Measurements from ENCODE around the gene DENND1B. TPM values are rescaled to one million over a fixed set of nuclear protein-coding genes. Genes with fewer than 3 reads are reported as not detected.
A peak's percentile ranks its signal among the peaks of the same experiment; 100 is the strongest.
"Not testable (repeated sequence)": the region's sequence is repeated elsewhere in the genome, so short reads cannot be mapped to it uniquely, and the experiment has no call there.

Gene DENND1B
- total RNA-seq, 1 donor from 2014 or later: 9.5 TPM

GRCh38 chr1:197783510-197783948 lies 8.2 kb upstream of the DENND1B start:
- ATAC-seq: no peak
- no peak for DNase-seq (ENCODE audit: low spot score)

DNA sequence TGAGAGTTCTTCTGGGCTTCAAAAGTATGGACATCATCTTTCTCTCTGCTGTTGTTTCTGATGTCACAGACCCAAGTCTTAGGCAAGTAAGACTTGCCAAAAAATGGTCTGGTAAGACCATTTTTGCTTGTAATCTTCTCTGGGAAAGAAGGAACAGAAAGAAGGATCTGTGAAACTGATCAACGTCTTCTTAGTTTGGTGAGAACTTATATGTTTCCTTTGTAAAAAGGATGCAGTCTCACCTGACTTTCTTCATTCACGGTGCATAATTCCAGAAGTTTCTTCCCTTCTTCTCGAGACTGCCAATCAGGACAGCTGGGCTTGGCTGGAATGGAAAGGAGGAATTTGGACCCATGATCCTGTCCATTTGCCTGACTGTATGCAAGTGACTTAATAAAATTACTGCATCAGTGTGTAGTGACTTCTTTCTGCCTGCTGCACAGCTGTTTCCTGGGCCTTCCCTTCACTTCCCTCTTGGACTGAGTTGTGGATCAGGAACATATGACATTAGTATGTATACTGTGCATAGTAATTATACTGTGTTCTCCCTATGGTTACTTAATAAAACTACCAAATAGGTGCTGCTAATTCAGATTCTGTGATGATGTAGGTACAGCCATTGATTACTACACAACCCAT lies 7.6 kb upstream of the DENND1B start:
- DNase-seq (ENCODE audit: low spot score): no peak
- no peak for ATAC-seq

GRCh38 chr1:197781968-197782721 lies 6.9 kb upstream of the DENND1B start:
- DNase-seq (ENCODE audit: low spot score) (no peak), ATAC-seq (no peak)

- ATAC-seq: no peak
- DNase-seq (ENCODE audit: low spot score): no peak
Measured at GRCh38 chr1:197779921-197780320, 4.6 kb upstream of the DENND1B start.

- DNase-seq (ENCODE audit: low spot score) (no peak), ATAC-seq (no peak)
Measured at GRCh38 chr1:197778366-197778945, 3.2 kb upstream of the DENND1B start.

DNA sequence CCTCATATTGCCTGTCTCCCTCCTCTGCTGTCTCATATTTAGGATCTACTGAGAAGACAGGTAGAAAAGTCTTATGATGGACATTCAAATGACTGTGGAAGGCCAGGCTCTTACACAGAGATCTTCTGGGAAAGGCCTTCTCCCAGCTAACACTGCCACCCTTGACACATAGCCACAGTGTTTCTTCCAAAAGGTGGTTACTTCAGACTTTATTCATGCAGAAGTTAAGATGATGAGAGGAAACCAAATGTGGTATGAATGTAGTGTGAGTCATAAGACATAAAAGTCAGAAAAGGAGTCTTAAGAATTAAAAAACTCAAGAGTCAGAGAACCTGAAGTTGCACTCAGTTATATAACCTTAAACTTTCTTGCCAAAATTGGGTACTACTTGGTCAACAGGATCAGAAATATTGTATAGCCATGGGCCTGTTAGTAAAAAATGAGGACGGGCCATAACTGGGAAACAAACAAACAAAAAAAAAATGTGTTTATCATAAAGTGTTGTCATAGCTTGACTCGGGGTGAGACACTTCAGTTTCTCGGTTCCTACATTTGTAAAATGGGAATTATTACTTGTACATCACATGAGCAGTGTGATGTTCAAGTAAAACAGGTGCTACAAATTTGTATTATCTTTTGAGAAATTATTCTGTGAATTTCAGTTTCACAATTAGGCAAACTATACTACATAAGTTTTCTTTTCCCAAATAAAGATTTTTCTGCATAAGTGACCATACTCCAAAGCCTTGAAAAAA lies 1.2 kb upstream of the DENND1B start:
- no peak for ATAC-seq

GRCh38 chr1:197774466-197775281 lies 606 bp downstream of the DENND1B start:
- ATAC-seq (peak; percentile 79), DNase-seq (ENCODE audit: low spot score) (peak; percentile 74)

More for the DNA sequence above, 1.2 kb upstream of the DENND1B start:
- no peak for DNase-seq (ENCODE audit: low spot score)

DNA sequence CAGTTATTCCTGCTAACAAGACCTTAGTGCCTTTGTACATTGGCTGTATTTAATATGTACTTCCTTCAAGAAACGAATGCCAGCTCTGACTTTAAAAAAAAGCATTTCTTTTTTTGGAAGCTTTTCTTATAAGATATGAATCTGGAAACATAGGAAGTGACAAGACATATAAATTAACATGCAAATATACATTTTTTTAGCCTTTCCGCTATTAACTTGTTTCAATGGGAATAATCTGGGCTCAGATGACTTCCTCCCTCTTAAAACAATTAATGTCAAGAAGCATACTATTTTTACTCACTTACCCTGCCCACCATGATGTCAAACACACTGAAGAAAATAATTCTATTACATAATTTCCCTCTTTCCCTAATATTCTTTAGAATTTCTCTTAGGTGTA lies 1.4 kb downstream of the DENND1B start:
- DNase-seq (ENCODE audit: low spot score): no peak

DNA sequence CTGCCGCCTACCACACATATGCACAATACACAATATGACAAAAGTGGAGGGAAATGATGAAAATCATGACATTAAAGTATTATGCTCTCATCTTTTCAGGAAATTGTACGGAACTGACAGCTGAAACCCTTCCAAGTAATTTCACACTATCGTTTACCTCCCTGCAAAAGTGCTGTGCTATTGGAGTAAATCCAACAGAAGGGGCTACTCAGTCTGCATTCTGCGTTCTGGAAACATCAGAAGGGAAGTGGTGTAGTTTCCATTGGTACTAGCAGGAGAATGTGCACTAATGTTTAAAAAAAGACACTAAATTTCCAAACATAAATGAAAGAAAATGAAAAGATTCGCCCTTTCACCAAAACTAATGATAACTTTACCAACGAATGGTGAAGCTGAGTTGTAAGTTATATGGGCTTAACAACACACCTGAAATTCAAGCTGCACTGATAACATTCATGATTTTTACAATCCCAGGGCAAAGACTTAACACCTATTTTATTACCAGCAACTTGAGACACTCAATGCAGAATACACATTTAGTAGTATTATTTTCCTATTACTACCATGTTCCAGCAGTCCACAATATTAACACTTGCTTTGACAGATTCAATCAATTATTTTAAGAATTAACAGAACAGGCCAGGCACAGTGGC lies 3.2 kb downstream of the DENND1B start:
- ATAC-seq: no peak
- no peak for DNase-seq (ENCODE audit: low spot score)

More for the DNA sequence above, 1.4 kb downstream of the DENND1B start:
- ATAC-seq: no peak

GRCh38 chr1:197771386-197771785 lies 3.9 kb downstream of the DENND1B start:
- DNase-seq (ENCODE audit: low spot score): no peak
- ATAC-seq: no peak

DNA sequence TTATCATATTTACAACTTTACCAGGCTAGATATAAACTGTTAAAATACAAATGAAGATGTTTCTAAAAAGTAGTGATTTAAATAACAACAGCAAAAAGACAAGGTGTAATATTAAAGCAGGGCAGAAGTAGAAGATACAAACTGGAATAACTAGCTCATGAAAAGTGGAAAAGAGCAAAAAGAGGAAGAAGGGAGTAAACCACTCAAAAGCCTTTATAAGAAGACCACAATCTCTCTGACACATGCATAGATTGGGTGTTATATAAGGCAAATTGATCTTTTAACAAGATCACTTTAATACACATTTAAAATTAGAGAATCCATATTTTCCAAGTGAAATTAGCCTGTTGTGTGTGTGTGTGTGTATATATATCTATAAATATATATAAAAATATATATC lies 5.0 kb downstream of the DENND1B start:
- ATAC-seq: no peak
- no peak for DNase-seq (ENCODE audit: low spot score)

- DNase-seq (ENCODE audit: low spot score) (no peak), ATAC-seq (no peak)
Measured at GRCh38 chr1:197769287-197769686, 6.0 kb downstream of the DENND1B start.

DNA sequence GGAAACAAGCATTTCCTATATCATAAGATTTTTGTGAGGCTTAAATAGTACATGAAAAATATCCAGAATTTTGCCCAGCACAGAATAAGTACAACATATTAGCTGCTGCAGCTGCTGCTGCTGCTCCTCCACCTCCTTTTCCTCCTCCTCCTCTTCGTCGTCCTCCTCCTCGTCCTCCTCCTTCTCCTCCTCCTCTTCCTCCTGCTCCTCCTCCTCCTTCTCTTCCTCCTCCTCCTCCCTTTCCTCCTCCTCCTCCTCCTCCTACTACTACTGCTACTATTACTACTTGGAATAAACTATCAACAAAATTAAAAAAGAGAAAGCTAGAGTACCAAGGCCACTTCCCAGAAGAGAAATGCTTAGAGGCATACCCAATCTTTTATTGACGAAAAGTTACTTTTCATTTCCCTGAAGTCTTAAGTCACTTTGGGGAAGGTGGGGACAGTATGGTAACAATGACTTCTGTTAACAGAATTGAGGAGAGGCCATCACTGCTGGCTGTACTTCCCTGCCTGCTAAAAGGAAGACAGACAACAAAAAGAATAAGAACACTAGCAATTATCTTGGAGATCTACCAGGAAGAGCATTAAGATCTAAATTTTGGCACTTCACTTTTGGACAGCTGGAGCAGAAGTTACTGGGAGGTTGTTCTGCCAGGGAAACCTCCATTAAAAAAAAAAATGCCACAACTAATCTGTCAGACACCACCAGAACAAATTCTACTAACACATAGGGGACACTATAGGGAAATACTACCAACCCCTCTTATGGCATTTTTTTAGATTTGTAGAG lies 7.1 kb downstream of the DENND1B start:
- ATAC-seq (no peak), DNase-seq (ENCODE audit: low spot score) (no peak)

DNA sequence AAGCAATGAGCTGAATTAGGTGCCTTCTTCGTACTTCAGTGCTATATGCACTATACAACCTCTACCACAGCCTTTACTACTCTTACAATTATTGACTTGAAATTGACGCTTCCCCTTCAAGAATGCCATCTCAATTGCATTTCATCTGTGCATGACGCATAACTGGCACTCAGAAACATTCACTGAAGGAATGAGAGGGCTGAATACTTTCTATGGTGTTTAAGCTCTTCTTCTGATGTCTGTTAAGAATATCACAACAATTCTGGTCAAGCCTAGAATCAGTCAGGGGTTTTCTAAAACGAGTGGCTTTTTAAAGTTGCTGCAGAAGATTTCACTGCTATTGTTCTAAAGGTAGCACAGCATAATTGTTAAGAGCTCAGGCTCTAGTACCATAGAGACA lies 11.5 kb downstream of the DENND1B start:
- DNase-seq (ENCODE audit: low spot score) (no peak), ATAC-seq (no peak)

- ATAC-seq (no peak), DNase-seq (ENCODE audit: low spot score) (no peak)
Measured at GRCh38 chr1:197763307-197763706, 12.0 kb downstream of the DENND1B start.

GRCh38 chr1:197761654-197762053 lies 13.6 kb downstream of the DENND1B start:
- ATAC-seq (no peak), DNase-seq (ENCODE audit: low spot score) (no peak)

GRCh38 chr1:197755553-197755952 lies 19.7 kb downstream of the DENND1B start:
- DNase-seq (ENCODE audit: low spot score); ATAC-seq: not testable (repeated sequence)

DNA sequence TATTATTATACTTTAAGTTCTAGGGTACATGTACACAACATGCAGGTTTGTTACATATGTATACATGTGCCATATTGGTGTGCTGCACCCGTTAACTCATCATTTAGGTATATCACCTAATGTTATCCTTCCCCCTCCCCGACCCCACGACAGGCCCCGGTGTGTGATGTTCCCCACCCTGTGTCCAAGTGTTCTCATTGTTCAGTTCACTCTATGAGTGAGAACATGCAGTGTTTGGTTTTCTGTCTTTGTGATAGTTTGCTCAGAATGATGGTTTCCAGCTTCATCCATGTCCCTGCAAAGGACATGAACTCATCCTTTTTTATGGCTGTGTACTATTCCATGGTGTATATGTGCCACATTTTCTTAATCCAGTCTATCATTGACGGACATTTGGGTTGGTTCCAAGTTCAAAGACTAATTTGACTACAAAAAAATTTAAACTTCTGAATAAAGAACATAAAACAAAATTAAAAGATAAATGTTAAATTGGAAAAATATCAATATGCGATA lies 22.6 kb downstream of the DENND1B start:
- not testable (repeated sequence) for DNase-seq (ENCODE audit: low spot score); ATAC-seq

GRCh38 chr1:197750366-197750765 lies 24.9 kb downstream of the DENND1B start:
- DNase-seq (ENCODE audit: low spot score): no peak
- ATAC-seq: no peak
